ENCODE results near the gene KRTAP10-8.
"Not testable (repeated sequence)": the region's sequence is repeated elsewhere in the genome, so short reads cannot be mapped to it uniquely, and the experiment has no call there.

Gene KRTAP10-8

DNA sequence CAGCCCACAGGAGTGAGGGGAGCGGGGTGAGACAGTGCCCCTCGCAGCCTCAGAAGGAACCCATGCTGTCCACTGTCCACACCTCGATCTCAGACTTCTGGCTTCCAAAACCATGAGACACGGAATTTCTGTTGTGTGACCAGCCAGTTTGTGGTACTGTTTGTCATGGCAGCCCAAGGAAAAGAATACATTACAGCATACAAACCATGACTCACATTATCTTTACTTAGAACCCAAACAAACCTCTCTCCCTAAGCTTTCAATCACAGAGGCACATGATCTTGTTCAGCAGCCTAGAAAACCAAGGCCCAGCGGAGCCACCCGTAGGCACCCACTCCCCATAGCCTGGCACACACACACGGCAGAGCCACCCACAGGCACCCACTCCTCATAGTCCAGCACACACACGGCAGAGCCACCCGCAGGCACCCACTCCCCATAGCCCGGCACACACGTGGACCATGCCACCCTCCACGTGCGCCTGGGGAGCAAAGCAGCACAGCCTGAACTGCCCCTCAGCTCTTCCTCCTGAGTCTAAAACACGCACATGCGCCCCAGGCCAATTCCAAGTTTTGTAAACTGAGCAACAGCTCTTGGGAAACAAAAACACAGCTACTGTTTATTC, 38.8 kb upstream of the KRTAP10-8 start:
- H3K4me1 ChIP-seq, result no peaks in the 10 kb centered on the region
- no peak for DNase-seq
- H3K9me3 ChIP-seq, result no peaks in the 10 kb centered on the region
- peaks cover 16% of the 10 kb centered on the region for H3K27me3 ChIP-seq
- H3K36me3 ChIP-seq, result no peaks in the 10 kb centered on the region
- H3K4me3 ChIP-seq (ENCODE audit: low read depth, low read length), result no peak overlapping the region
- TF ChIP-seq, protein P1, sequence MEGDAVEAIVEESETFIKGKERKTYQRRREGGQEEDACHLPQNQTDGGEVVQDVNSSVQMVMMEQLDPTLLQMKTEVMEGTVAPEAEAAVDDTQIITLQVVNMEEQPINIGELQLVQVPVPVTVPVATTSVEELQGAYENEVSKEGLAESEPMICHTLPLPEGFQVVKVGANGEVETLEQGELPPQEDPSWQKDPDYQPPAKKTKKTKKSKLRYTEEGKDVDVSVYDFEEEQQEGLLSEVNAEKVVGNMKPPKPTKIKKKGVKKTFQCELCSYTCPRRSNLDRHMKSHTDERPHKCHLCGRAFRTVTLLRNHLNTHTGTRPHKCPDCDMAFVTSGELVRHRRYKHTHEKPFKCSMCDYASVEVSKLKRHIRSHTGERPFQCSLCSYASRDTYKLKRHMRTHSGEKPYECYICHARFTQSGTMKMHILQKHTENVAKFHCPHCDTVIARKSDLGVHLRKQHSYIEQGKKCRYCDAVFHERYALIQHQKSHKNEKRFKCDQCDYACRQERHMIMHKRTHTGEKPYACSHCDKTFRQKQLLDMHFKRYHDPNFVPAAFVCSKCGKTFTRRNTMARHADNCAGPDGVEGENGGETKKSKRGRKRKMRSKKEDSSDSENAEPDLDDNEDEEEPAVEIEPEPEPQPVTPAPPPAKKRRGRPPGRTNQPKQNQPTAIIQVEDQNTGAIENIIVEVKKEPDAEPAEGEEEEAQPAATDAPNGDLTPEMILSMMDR (IDR thresholded peaks at IDR 0.05; ENCODE audit: low read depth, low read length), result no peak

DNA sequence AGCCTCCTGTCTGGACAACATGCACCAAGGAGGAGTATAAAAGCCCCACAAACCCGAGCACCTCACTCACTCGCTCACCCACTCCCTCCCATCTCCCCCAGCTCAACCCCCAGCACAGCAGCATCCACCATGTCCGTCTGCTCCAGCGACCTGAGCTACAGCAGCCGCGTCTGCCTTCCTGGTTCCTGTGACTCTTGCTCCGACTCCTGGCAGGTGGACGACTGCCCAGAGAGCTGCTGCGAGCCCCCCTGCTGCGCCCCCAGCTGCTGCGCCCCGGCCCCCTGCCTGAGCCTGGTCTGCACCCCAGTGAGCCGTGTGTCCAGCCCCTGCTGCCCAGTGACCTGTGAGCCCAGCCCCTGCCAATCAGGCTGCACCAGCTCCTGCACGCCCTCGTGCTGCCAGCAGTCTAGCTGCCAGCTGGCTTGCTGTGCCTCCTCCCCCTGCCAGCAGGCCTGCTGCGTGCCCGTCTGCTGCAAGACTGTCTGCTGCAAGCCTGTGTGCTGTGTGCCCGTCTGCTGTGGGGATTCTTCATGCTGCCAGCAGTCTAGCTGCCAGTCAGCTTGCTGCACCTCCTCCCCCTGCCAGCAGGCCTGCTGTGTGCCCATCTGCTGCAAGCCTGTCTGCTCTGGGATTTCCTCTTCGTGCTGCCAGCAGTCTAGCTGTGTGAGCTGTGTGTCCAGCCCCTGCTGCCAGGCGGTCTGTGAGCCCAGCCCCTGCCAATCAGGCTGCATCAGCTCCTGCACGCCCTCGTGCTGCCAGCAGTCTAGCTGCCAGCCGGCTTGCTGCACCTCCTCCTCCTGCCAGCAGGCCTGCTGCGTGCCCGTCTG, 38.0 kb upstream of the KRTAP10-8 start, which contains the start of gene KRTAP10-4:
Gene KRTAP10-4, plus strand, starts transcription at position 100 of the 827 bp plus-strand sequence. Its CDS starts 30 bp downstream, at position 130.
- H3K36me3 ChIP-seq; H3K4me3 ChIP-seq (ENCODE audit: low read depth, low read length); H3K9me3 ChIP-seq; H3K4me1 ChIP-seq; DNase-seq: not testable (repeated sequence)
- peaks cover 16% of the 10 kb centered on the region for H3K27me3 ChIP-seq

DNA sequence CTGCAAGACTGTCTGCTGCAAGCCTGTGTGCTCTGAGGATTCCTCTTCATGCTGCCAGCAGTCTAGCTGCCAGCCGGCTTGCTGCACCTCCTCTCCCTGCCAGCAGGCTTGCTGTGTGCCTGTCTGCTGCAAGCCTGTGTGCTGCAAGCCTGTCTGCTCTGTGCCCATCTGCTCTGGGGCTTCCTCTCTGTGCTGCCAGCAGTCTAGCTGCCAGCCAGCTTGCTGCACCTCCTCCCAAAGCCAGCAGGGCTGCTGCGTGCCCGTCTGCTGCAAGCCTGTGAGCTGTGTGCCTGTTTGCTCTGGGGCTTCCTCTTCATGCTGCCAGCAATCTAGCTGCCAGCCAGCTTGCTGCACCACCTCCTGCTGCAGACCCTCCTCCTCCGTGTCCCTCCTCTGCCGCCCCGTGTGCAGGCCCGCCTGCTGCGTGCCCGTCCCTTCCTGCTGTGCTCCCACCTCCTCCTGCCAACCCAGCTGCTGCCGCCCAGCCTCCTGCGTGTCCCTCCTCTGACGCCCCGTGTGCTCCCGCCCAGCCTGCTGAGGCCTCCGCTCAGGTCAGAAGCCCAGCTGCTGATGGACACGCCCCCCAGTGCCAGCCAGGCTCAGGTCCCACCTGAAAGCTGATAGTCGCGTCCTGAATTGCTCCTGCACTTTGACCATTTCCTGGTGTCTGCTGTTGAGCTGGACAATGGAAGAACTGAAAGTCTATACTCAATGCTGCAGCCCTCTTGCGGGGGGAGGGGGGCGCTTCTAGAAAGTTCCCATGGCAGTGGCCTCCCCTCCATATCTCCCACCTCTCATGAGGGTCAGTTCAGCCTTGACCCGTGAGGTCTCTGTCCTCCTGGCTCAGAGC, 37.2 kb upstream of the KRTAP10-8 start:
- Histone ChIP-seq H3K4me1 (no peaks in the 10 kb centered on the region), H3K9me3 (no peaks in the 10 kb centered on the region), H3K36me3 (no peaks in the 10 kb centered on the region), H3K4me3 (ENCODE audit: low read depth, low read length) (no peak overlapping the region), H3K27me3 (peaks cover 16% of the 10 kb centered on the region)
- no peak for DNase-seq
- TF ChIP-seq, protein P1 (IDR thresholded peaks at IDR 0.05; ENCODE audit: low read depth, low read length), result no peak

DNA sequence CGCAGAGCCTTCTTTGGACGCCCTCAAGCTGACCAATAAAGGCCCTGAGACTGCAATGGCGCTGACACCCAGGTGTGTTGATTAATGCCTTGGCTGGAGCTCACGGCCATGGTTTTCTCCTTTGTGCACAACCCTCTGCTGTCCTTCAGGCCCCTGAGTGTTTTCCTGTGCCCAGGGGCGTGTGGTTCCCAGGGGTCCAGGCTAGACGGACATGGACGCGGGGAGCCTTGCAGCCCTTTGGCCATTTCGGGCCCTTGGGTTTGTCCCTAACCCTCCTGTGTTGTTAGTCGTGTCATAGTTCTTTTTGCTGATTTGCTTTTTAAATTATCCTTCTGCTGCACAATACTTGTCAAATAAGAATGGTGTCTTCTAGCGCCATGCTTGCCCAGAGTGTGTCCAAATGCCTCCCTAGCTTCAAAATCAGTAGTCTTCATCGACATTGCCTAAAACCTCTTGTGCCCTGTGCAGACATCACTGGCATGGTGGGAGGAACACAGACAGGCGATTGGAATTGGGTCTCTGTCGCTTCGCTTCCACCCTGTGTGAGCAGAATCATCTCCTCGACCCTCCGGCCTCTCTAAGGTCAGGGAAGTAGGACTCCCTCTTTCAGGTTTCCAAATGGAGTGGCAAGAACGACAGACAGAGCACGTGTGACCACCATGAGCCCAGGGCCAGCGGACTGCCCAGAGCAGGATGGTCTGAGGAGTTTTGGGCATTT, 36.4 kb upstream of the KRTAP10-8 start:
- Histone ChIP-seq H3K4me1 (no peaks in the 10 kb centered on the region), H3K36me3 (no peaks in the 10 kb centered on the region), H3K9me3 (no peaks in the 10 kb centered on the region), H3K27me3 (peaks cover 16% of the 10 kb centered on the region), H3K4me3 (ENCODE audit: low read depth, low read length) (no peak overlapping the region)
- DNase-seq, result no peak
- TF ChIP-seq, protein P1 (IDR thresholded peaks at IDR 0.05; ENCODE audit: low read depth, low read length), result no peak

DNA sequence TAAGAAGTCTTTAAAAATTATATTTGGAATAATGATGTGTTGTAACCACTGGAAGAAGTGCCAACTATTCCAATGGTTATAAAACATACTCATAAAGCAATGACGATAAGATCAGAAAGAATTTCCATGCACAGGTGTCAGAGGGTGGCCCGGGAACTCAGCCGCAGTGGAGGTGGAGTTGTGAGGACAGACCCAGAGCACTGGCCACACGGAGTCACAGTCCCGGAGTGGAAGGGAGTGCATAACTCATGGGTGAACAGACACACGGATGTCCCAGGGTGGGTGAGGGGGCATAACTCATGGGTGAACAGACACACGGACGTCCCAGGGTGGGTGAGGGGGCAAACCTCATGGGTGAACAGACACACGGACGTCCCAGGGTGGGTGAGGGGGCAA, 35.9 kb upstream of the KRTAP10-8 start:
- Histone ChIP-seq H3K4me1 (no peaks in the 10 kb centered on the region), H3K9me3 (no peaks in the 10 kb centered on the region), H3K36me3 (no peaks in the 10 kb centered on the region), H3K4me3 (ENCODE audit: low read depth, low read length) (no peak overlapping the region), H3K27me3 (peaks cover 16% of the 10 kb centered on the region)
- TF ChIP-seq, protein P1 (IDR thresholded peaks at IDR 0.05; ENCODE audit: low read depth, low read length), result no peak
- no peak for DNase-seq

All from BE2C (cell line).